ENCODE results near the gene PGAM5.

GRCh38 chr12:132711080-132711843 lies 620 bp downstream of the PGAM5 start:
- TF ChIP-seq, protein P1, sequence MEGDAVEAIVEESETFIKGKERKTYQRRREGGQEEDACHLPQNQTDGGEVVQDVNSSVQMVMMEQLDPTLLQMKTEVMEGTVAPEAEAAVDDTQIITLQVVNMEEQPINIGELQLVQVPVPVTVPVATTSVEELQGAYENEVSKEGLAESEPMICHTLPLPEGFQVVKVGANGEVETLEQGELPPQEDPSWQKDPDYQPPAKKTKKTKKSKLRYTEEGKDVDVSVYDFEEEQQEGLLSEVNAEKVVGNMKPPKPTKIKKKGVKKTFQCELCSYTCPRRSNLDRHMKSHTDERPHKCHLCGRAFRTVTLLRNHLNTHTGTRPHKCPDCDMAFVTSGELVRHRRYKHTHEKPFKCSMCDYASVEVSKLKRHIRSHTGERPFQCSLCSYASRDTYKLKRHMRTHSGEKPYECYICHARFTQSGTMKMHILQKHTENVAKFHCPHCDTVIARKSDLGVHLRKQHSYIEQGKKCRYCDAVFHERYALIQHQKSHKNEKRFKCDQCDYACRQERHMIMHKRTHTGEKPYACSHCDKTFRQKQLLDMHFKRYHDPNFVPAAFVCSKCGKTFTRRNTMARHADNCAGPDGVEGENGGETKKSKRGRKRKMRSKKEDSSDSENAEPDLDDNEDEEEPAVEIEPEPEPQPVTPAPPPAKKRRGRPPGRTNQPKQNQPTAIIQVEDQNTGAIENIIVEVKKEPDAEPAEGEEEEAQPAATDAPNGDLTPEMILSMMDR (conservative IDR thresholded peaks at IDR 0.05; ENCODE audit: low read depth, low read length): no peak
- TF ChIP-seq EZH2 (IDR thresholded peaks at IDR 0.05; ENCODE audit: low read length, unreplicated experiment): no peak
